ENCODE data around the gene CTSD. TPM values are rescaled to one million over a fixed set of nuclear protein-coding genes. Genes with fewer than 3 reads are reported as not detected.

Gene CTSD
- polyA plus RNA-seq, 1 donor from 2014 or later: 78.7 TPM

DNA sequence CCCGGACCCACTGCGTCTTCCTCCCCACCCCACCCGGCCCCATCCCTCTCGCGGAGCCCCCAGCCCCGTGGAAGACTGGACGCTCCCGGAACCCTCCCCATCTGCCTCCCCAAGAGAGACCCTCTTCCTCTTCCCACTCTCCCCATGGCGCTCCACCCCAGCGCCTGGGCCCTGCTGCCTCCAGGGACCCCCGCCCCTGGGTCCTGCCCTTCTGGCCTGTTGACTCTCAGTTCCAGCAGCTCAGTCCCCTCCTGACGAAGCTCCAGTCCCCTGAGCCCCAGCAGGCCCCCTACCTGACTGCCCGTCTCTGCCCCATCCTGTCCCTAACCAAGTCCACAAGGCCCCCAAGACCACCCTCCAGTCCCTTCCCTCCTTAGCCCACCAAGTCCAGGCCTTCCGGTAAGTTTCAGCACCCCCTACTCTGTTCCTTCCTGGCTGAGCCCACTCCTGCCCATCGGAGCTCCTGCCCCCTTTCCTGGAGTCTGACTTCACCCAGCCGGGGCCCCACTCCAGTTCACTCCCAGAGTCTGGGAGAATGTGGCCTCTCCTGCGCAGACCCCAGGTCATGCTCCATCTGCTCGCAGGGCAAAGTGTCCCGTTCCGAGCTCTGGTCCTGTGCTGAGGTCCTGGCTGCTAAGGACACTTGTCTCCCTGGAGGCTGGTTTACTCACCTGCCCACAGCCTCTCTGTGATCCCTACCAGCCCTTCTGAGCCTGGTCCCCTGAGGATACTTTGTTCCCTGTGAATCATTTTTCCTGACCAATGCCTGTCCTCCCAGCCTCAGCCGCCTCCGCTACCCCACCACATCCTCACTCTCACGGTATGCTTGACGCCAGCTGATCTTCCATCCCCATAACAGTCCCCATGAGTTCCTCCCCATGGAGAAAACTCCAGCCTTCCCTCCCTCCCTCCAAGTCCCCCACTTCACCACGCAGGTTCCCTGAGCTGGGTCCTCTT is 14.1 kb downstream of the CTSD start:
- peaks cover 0 to 7% (median 3%) of the 10 kb centered on the region in 3 donors for H3K9me3 Mint-ChIP-seq
- peaks cover 15% of the 10 kb centered on the region for H3K27me3 Mint-ChIP-seq
- H3K4me1 Mint-ChIP-seq: peaks cover 0 to 7% (median 0%) of the 10 kb centered on the region in 3 donors
- peak overlapping the region in 1 of 3 donors; percentile 86 for H3K27ac Mint-ChIP-seq
- H3K36me3 Mint-ChIP-seq: peaks cover 2% of the 10 kb centered on the region
- H3K4me3 Mint-ChIP-seq: peak overlapping the region in 1 of 4 donors; percentile 65

GRCh38 chr11:1748636-1749394 is 14.9 kb downstream of the CTSD start:
- Mint-ChIP-seq H3K27ac (no peak overlapping the region), H3K36me3 (peaks cover 2% of the 10 kb centered on the region), H3K4me1 (peaks cover 0 to 7% (median 0%) of the 10 kb centered on the region in 3 donors), H3K27me3 (peaks cover 15% of the 10 kb centered on the region), H3K4me3 (peak overlapping the region in 1 of 4 donors; percentile 41), H3K9me3 (peaks cover 0 to 7% (median 3%) of the 10 kb centered on the region in 3 donors)

DNA sequence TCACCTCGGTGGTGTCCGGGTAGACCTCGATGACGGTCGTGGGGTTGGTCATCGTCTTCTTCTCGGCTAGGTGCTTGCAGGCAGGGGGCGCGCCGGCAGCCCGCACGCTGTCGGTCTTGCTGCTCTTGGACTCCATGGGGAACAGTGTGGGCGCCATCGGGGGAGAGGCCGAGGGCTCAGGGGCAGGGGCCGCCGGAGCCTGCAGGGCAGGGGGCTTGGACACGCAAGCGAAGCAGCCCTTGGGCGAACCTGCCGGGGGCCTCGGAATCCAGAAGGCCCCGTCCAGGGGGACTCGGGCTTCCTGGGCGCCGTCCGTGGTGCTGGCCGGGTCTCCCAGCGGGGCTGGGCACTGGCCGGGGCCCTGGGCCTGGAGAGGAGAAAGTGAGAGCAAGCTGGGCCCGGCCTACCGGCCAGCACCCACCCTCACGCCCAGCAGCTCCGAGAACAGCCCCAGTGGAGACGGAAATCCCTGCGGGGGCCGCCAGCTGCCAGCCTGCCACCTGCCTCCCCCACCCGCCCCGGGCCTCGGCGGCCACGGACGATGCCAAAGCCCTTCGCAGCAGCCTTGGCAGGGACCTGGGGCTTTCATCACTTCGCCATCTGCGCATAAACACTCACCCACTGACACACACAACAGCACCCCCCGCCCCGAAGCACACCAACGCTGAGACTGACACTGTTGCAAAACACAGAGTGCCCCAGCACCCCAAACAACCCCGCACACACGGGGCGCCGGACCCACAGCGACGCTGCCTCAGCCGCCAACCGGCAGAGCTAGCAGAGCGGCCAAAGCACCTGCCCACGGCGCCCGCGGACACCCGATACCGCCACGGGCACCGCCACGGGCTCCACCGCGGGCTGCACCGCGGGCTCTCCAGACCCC is 15.7 kb downstream of the CTSD start:
- Mint-ChIP-seq H3K9me3 (peaks cover 0 to 7% (median 3%) of the 10 kb centered on the region in 3 donors), H3K27ac (no peak overlapping the region), H3K4me3 (no peak overlapping the region), H3K36me3 (peaks cover 2% of the 10 kb centered on the region), H3K4me1 (peaks cover 0 to 7% (median 0%) of the 10 kb centered on the region in 3 donors), H3K27me3 (peaks cover 15% of the 10 kb centered on the region)

DNA sequence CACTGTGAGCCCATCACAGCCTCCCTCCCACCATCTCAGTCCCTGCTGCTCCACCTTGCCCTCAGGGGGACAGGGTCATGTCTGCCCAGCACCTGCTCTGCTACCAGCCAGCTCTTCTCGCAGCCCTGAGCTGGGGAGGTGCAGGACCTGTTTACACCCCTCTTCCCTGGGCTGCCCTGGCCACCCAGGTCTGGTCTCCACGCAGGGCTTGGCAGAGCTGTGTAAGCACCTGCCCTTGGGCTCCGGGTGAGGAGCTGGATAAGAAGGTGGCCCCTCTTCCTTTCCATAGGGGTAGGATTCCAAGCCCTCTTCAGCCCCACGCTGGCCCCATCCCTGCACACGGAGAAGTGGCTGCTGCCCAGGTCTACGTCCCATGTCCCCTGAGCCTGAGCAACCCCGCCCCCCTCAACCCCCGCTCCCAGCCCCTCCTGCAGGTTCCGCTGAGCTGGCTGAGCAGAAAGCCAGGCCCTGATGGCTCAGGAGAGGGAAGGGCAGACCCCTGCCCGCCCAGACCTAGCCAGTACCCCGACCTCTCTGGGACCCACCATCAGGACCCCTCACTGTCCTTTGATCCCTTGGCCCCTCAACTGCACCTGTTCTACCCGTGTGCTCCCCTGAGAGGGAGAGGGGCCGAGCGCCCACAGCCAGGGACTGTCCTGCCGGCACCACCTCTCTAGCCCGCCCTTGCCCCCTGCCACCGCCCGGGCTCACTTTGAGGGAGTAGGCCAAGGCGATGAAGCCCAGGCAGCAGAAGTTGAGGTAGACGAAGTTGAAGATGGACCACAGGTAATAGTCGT is 16.6 kb downstream of the CTSD start:
- H3K27ac Mint-ChIP-seq: no peak overlapping the region
- H3K9me3 Mint-ChIP-seq: peaks cover 0 to 7% (median 3%) of the 10 kb centered on the region in 3 donors
- H3K27me3 Mint-ChIP-seq: peaks cover 15% of the 10 kb centered on the region
- H3K4me3 Mint-ChIP-seq: no peak overlapping the region
- H3K4me1 Mint-ChIP-seq: peaks cover 0 to 7% (median 0%) of the 10 kb centered on the region in 3 donors
- H3K36me3 Mint-ChIP-seq: peaks cover 2% of the 10 kb centered on the region

- Mint-ChIP-seq H3K9me3 (peaks cover 0 to 7% (median 3%) of the 10 kb centered on the region in 3 donors), H3K4me1 (peaks cover 0 to 7% (median 0%) of the 10 kb centered on the region in 3 donors), H3K27ac (no peak overlapping the region), H3K27me3 (peaks cover 15% of the 10 kb centered on the region), H3K4me3 (no peak overlapping the region), H3K36me3 (peaks cover 2% of the 10 kb centered on the region)
These were observed 17.2 kb downstream of the CTSD start for GRCh38 chr11:1746511-1746931.

DNA sequence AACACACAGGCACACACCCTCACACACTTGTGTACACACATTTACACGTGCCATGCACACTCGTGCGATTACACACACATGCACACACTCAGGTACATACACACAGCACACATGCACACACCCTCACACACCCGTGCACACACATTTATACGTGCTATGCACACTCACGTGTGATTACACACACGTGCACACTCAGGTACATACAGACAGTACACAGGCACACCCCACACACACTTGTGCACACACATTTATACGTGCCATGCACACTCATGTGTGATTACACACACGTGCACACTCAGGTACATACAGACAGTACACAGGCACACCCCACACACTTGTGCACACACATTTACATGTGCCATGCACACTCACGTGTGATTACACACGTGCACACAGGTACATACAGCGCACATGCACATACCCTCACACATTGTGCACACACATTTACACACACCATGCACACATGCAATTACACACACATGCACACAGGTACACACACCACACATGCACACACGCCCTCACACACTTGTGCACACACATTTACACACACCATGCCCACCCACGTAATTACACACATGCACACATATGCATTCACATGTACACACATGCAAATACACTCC is 17.9 kb downstream of the CTSD start:
- H3K9me3 Mint-ChIP-seq: peaks cover 0 to 7% (median 3%) of the 10 kb centered on the region in 3 donors
- H3K36me3 Mint-ChIP-seq: peaks cover 2% of the 10 kb centered on the region
- H3K27me3 Mint-ChIP-seq: peaks cover 15% of the 10 kb centered on the region
- peaks cover 0 to 7% (median 0%) of the 10 kb centered on the region in 3 donors for H3K4me1 Mint-ChIP-seq
- peak overlapping the region in 1 of 4 donors; percentile 16 for H3K4me3 Mint-ChIP-seq
- no peak overlapping the region for H3K27ac Mint-ChIP-seq

- Mint-ChIP-seq H3K4me1 (peaks cover 0 to 7% (median 0%) of the 10 kb centered on the region in 3 donors), H3K27ac (no peak overlapping the region), H3K9me3 (peaks cover 0 to 7% (median 3%) of the 10 kb centered on the region in 3 donors), H3K4me3 (no peak overlapping the region), H3K27me3 (peaks cover 10% of the 10 kb centered on the region), H3K36me3 (peaks cover 2% of the 10 kb centered on the region)
These were observed 18.6 kb downstream of the CTSD start for GRCh38 chr11:1744891-1745700.

GRCh38 chr11:1744137-1744886 is 19.4 kb downstream of the CTSD start:
- no peaks in the 10 kb centered on the region for H3K36me3 Mint-ChIP-seq
- no peak overlapping the region for H3K4me3 Mint-ChIP-seq
- H3K27ac Mint-ChIP-seq: no peak overlapping the region
- H3K4me1 Mint-ChIP-seq: no peaks in the 10 kb centered on the region
- H3K27me3 Mint-ChIP-seq: peaks cover 2% of the 10 kb centered on the region
- peaks cover 0 to 7% (median 3%) of the 10 kb centered on the region in 3 donors for H3K9me3 Mint-ChIP-seq

GRCh38 chr11:1743585-1744136 is 20.1 kb downstream of the CTSD start:
- H3K9me3 Mint-ChIP-seq: peaks cover 0 to 7% (median 3%) of the 10 kb centered on the region in 3 donors
- H3K36me3 Mint-ChIP-seq: no peaks in the 10 kb centered on the region
- H3K27me3 Mint-ChIP-seq: peaks cover 2% of the 10 kb centered on the region
- H3K27ac Mint-ChIP-seq: no peak overlapping the region
- H3K4me1 Mint-ChIP-seq: peaks cover 0 to 1% (median 0%) of the 10 kb centered on the region in 3 donors
- no peak overlapping the region for H3K4me3 Mint-ChIP-seq

- Mint-ChIP-seq H3K36me3 (no peaks in the 10 kb centered on the region), H3K4me3 (no peak overlapping the region), H3K27ac (no peak overlapping the region), H3K4me1 (peaks cover 0 to 1% (median 1%) of the 10 kb centered on the region in 3 donors), H3K9me3 (peaks cover 0 to 9% (median 3%) of the 10 kb centered on the region in 3 donors), H3K27me3 (no peaks in the 10 kb centered on the region)
These were observed 20.7 kb downstream of the CTSD start for GRCh38 chr11:1742869-1743584.

DNA sequence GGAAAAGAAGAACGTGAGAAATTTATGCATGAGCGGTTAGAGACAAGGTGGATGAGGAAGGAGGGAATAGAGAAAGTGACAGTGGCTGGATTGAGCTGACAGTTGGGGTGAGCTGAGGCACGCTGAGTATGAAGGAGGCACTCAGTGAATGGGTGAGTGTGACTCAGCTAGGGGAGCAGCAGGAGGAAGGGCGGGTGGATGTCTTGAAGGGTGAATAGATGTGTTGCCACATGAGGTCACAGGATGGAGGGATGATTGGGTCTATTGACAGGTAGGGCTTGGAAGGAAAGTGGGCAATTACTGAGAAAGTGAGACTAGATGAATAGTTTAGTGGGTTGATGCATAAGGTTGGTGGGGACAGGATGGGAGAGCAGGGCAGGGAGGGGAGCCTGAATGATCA is 21.4 kb downstream of the CTSD start:
- H3K27me3 Mint-ChIP-seq: no peaks in the 10 kb centered on the region
- no peak overlapping the region for H3K4me3 Mint-ChIP-seq
- peaks cover 0 to 11% (median 5%) of the 10 kb centered on the region in 3 donors for H3K9me3 Mint-ChIP-seq
- no peaks in the 10 kb centered on the region for H3K36me3 Mint-ChIP-seq
- no peak overlapping the region for H3K27ac Mint-ChIP-seq
- peaks cover 0 to 1% (median 1%) of the 10 kb centered on the region in 3 donors for H3K4me1 Mint-ChIP-seq

Measured in IgD-negative memory B cell (primary cell).